Esophagus squamous epithelium (tissue), 5 donors: ENCODE data around the gene COQ8A. TPM values are rescaled to one million over a fixed set of nuclear protein-coding genes. Genes with fewer than 3 reads are reported as not detected.

Experiments
- DNase-seq: peaks from one replicate; lab custom pipeline; 2025; lab: John Stamatoyannopoulos, UW
- H3K27ac ChIP-seq, 4 donors: fragments of 200-600 bp; sonication (generic); one replicate each; pipeline ENCODE4 v1.5.1; 2016 to 2019; ENCODE audit warnings: mild to moderate bottlenecking in 1 of 4
- H3K27me3 ChIP-seq, 4 donors: fragments of 200-600 bp; sonication (generic); 1 replicate in 3 of 4; 2 replicates in 1 of 4; pipeline versions ENCODE4 v1.5.1 to v1.6.0; 2017 to 2021; ENCODE audit warnings: antibody characterized with exemption in 1 of 4
- H3K36me3 ChIP-seq, 3 donors: fragments of 200-600 bp; sonication (generic); one replicate each; pipeline ENCODE4 v1.5.1; 2016 to 2019
- H3K4me1 ChIP-seq, 3 donors: fragments of 200-600 bp; sonication (generic); one replicate each; pipeline ENCODE4 v1.5.1; 2017 to 2019
- H3K4me3 ChIP-seq, 4 donors: fragments of 200-600 bp; sonication (generic); 1 replicate in 3 of 4; 2 replicates in 1 of 4; pipeline ENCODE4 v1.5.1; 2016 to 2019; ENCODE audit warnings: mild to moderate bottlenecking in 2 of 4, moderate library complexity in 1 of 4
- H3K9me3 ChIP-seq, 3 donors: fragments of 200-600 bp; sonication (generic); one replicate each; pipeline ENCODE4 v1.5.1; 2016 to 2019
- CTCF ChIP-seq, 6 experiments: fragments of 450-650 bp in 4 of 6; fragments of 200-600 bp in 2 of 6; sonication (generic) in 2 of 6; IDR thresholded peaks; one replicate each; pipeline ENCODE4 v1.5.1; 2016 to 2019; ENCODE audit warnings: antibody characterized with exemption in 6 of 6, mild to moderate bottlenecking in 4 of 6, moderate library complexity in 4 of 6
- POLR2A ChIP-seq, 4 donors: fragments of 450-650 bp; IDR thresholded peaks; one replicate each; pipeline ENCODE4 v1.6.1; 2017; ENCODE audit warnings: antibody characterized with exemption in 4 of 4, mild to moderate bottlenecking in 4 of 4, moderate library complexity in 3 of 4
- WGBS, 2 donors: methylation state at CpG; one replicate each; pipeline ENCODE4 v1.1.5; 2018; 5-methylcytosine and 5-hydroxymethylcytosine counted together
- intact Hi-C: fragments of 100-400 bp; cut with DNase I; formaldehyde crosslinking; loops from one replicate; pipeline ENCODE4 v1.15.0; 2022
- total RNA-seq, 4 donors: library from RNA; depleted of rRNA; stranded (reverse); fragments of >200 nt; gene quantifications; one replicate each; pipeline ENCODE4 v1.1.0, GENCODE V29; 2016
- donor health status: DM: yes; HTN: yes; CAD: no.

Gene COQ8A
- total RNA-seq, 4 donors from 2014 or later = 9.3 to 37.8 (median 16.9) TPM

DNA sequence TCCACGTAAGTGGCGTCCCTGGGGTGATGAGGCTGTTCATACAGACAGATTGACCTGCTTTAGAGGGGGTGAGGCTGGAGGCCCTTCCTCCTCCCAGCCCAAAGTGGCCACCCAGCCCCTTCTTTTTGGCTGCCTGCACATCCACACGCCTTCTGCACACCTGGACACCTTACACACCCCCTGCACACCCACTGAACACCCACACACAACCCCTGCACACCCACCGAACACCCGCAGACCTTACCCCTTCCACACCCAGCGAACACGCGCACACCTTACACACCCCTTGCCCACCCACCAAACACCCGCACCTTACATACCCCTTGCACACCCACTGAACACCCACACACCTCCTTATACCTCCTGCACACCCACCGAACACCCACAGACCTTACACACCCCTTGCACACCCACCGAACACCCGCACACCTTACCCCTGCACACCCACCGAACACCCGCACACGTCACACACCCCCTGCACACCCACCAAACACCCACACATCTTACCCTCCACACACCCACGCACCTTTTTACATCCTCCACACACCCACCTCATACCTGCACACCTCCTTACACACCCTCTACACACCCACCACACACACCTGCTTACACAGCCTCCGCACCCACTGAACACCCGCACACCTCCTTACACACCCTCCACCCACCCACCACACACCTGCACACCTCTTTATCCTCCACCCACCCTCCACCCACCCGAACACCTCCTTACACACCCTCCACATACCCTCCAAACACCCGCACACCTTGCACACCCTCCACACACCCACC lies 37.7 kb downstream of the COQ8A start:
- TF ChIP-seq CTCF (IDR thresholded peaks at IDR 0.05) (no peak), POLR2A (IDR thresholded peaks at IDR 0.05) (no peak)
- no peak for DNase-seq
- peaks cover 22 to 39% (median 29%) of the 10 kb centered on the region in 3 donors for H3K4me1 ChIP-seq
- H3K36me3 ChIP-seq = peaks cover 4 to 62% (median 5%) of the 10 kb centered on the region in 3 donors
- WGBS, 2 donors = 82 to 96% methylated on average over 18 of the region's 20 CpGs
- H3K4me3 ChIP-seq = no peak overlapping the region
- no peaks in the 10 kb centered on the region for H3K9me3 ChIP-seq
- no peaks in the 10 kb centered on the region for H3K27me3 ChIP-seq
- intact Hi-C loops = no loop called here
- no peak overlapping the region for H3K27ac ChIP-seq

DNA sequence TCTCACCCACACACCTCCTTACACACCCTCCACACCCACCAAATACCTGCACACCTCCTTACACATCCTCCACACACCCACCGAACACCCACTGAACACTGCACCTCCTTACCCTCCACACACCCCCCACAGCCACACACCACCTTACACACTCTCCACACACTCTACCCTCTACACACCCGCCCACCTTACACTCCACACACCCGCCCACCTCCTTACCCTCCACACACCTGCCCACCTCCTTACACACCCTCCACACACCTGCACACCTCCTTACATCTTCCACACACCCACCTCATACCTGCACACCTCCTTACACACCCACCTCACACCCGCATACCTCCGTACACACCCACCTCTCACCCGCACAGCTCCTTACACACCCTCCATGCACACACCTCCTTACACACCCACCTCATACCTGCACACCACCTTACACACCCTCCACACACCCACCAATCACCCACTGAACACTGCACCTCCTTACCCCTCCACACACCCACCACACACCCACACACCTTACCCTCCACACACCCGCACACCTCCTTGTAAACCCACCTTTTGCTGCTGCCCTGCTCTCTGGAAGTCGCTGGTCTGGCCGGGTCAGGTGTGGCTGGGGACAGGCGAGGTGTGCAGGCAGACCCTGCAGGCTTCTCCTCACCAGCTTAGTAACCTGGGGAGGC lies 38.5 kb downstream of the COQ8A start:
- Histone ChIP-seq H3K9me3 (no peaks in the 10 kb centered on the region), H3K4me3 (no peak overlapping the region), H3K4me1 (peaks cover 17 to 31% (median 22%) of the 10 kb centered on the region in 3 donors), H3K27me3 (no peaks in the 10 kb centered on the region), H3K36me3 (peaks cover 5 to 69% (median 6%) of the 10 kb centered on the region in 3 donors), H3K27ac (no peak overlapping the region)
- intact Hi-C loops = no loop called here
- 92 to 100% methylated on average over 2 to 7 of the region's 10 CpGs for WGBS, 2 donors
- no peak for DNase-seq
- TF ChIP-seq CTCF (IDR thresholded peaks at IDR 0.05) = no peak
- no peak for TF ChIP-seq POLR2A (IDR thresholded peaks at IDR 0.05)

DNA sequence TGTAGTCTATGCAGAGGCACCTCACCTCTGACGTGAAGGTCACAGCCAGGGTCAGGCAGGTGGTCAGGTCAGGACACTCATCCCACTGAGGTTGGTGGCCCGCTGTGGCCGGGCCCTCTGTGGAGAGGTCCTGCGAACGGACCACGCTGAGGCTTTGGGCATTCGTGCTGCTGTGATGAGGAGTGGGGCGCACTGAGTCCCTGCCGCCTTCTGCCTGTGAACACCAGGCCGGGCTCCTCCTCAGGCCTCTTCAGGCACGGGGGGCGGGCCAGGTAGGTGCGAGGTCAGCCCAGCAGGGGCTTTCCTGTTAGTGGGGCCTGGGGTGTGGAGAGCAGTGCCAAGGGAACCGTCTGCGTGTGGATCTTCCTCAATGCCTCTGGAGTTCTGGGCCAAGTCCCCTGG lies 39.0 kb downstream of the COQ8A start:
- Histone ChIP-seq H3K4me1 (peaks cover 11 to 26% (median 16%) of the 10 kb centered on the region in 3 donors), H3K9me3 (no peaks in the 10 kb centered on the region), H3K36me3 (peaks cover 5 to 75% (median 6%) of the 10 kb centered on the region in 3 donors), H3K4me3 (no peak overlapping the region), H3K27me3 (no peaks in the 10 kb centered on the region), H3K27ac (no peak overlapping the region)
- TF ChIP-seq CTCF (IDR thresholded peaks at IDR 0.05) = no peak
- intact Hi-C loops = no loop called here
- no peak for DNase-seq
- 80% methylated on average over 1 of the region's 15 CpGs; no CpG with 5 or more reads in 1 of the 2 donors for WGBS, 2 donors

GRCh38 chr1:226979517-226980121 lies 39.5 kb downstream of the COQ8A start:
- Histone ChIP-seq H3K9me3 (no peaks in the 10 kb centered on the region), H3K27me3 (no peaks in the 10 kb centered on the region), H3K27ac (no peak overlapping the region), H3K36me3 (peaks cover 5 to 80% (median 6%) of the 10 kb centered on the region in 3 donors), H3K4me1 (peaks cover 6 to 21% (median 11%) of the 10 kb centered on the region in 3 donors), H3K4me3 (no peak overlapping the region)
- intact Hi-C loops = no loop called here
- TF ChIP-seq POLR2A (IDR thresholded peaks at IDR 0.05) (no peak), CTCF (IDR thresholded peaks at IDR 0.05) (no peak)
- WGBS, 2 donors = 82% methylated on average over 3 of the region's 12 CpGs; no CpG with 5 or more reads in 1 of the 2 donors
- DNase-seq = no peak
